Fibroblast of mammary gland (primary cell): ENCODE results near the gene PGAP2.
A peak's percentile ranks its signal among the peaks of the same experiment; 100 is the strongest.

Experiments used
- DNase-seq: peaks from one replicate; pipeline ENCODE4 v3.0.0-alpha.2; 2010; ENCODE audit warnings: low read depth
- H3K4me3 ChIP-seq: 2 replicates; pipeline ENCODE4 v1.5.1; 2011; ENCODE audit warnings: low read depth, mild to moderate bottlenecking, low read length, moderate library complexity; ENCODE audit not compliant: control insufficient read depth
- CTCF ChIP-seq: conservative IDR thresholded peaks from 2 replicates; pipeline ENCODE4 v1.5.1; 2011; ENCODE audit warnings: low read depth, low read length, inconsistent platforms; ENCODE audit not compliant: control insufficient read depth, insufficient read depth

Gene PGAP2

GRCh38 chr11:3796801-3797328, 11.5 kb upstream of the PGAP2 start:
- TF ChIP-seq CTCF: no peak
- DNase-seq: peak; percentile 30
- peak overlapping the region; percentile 95 for H3K4me3 ChIP-seq

GRCh38 chr11:3797329-3798090, 10.8 kb upstream of the PGAP2 start, which contains the start of gene NUP98:
Gene NUP98, minus strand, starts transcription at chr11:3797554. Its CDS starts 15,437 bp downstream, at chr11:3782117.
- TF ChIP-seq CTCF: no peak
- H3K4me3 ChIP-seq: peak within 1 kb of the TSS; percentile 95

GRCh38 chr11:3799143-3799542, 9.2 kb upstream of the PGAP2 start:
- no peak for TF ChIP-seq CTCF
- DNase-seq: no peak
- no peak overlapping the region for H3K4me3 ChIP-seq

More at GRCh38 chr11:3797329-3798090, 10.8 kb upstream of the PGAP2 start, which contains the start of gene NUP98:
- DNase-seq: peak; percentile 99

GRCh38 chr11:3799873-3800272, 8.5 kb upstream of the PGAP2 start:
- H3K4me3 ChIP-seq: no peak overlapping the region
- TF ChIP-seq CTCF: no peak
- DNase-seq: no peak

- DNase-seq: peak; percentile 79
- no peak for TF ChIP-seq CTCF
- no peak overlapping the region for H3K4me3 ChIP-seq
Measured at GRCh38 chr11:3802011-3802790, 6.2 kb upstream of the PGAP2 start.

- DNase-seq: peak; percentile 76
- no peak for TF ChIP-seq CTCF
- H3K4me3 ChIP-seq: no peak overlapping the region
Measured at GRCh38 chr11:3803726-3804495, 4.4 kb upstream of the PGAP2 start.
